Measurements from ENCODE around the gene FAM228B. TPM values are rescaled to one million over a fixed set of nuclear protein-coding genes. Genes with fewer than 3 reads are reported as not detected.
"Not testable (repeated sequence)": the region's sequence is repeated elsewhere in the genome, so short reads cannot be mapped to it uniquely, and the experiment has no call there.

The FAM228B gene
- total RNA-seq, 4 donors from 2014 or later = 3.0 to 6.7 (median 4.3) TPM

DNA sequence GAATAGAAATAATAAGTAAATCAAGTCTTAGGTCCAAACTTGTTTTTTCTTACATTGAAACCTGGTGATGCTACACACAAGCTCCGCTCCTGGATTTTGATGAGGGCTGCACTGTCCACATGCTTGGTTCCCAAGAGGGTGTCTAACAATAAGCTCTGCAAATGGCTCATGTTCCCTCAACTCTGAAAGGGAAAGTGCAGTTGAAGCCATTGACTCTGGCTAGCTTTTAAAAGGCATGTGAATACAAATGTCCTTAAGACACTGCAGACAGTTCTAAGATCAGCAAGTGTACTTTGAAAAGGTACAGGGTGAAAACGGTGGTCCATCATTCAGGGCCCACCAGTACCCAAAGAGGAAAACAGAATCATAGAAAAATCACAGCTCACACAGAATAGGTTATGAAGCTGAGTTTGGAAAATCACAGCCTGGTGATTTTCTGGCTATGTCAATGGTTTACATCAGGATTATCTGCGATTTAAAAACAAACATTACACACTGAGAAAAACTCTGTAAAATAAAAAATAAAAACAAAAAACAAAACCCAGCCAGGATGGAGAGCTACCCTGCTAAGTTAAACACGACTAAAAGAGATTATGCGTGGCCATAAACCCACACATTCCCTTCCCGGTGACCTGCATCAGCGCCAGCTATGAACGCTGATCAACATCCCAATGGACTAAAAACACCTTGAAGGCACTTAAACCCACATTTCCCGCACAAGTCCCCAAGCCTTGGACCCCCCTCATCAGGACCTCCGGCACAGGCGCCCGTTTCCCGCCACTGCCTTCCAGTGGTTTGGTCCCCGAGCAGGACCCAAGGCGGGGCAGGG, 689 bp upstream of the FAM228B start:
- intact Hi-C loops (cut with DNase I; ENCODE audit: low total_unique reads) = loop anchor here (2.0 kb wide), 3 partner anchors 38 to 76 kb away; partner anchors contain the start of genes SF3B6, TP53I3 and WDCP
- ATAC-seq (no peak), DNase-seq (no peak)
- Histone ChIP-seq H3K27ac (peak overlapping the region; percentile 86 to 93 (median 91)), H3K9me3 (no peaks in the 10 kb centered on the region), H3K4me3 (peak overlapping the region; percentile 80 to 94 (median 84)), H3K27me3 (no peaks in the 10 kb centered on the region), H3K36me3 (no peaks in the 10 kb centered on the region), H3K4me1 (peaks cover 11 to 17% of the 10 kb centered on the region in 2 donors)
- in situ Hi-C loops (cut with MboI; ENCODE audit: low sequenced_read_pairs in 4 of 4) = loop anchor here in 1 of 4 donors (10.0 kb wide), 1 partner anchor 78 kb away; the partner anchor contains the start of genes FKBP1B and WDCP
- TF ChIP-seq POLR2A (IDR thresholded peaks at IDR 0.05) = no peak
- TF ChIP-seq, protein P1, sequence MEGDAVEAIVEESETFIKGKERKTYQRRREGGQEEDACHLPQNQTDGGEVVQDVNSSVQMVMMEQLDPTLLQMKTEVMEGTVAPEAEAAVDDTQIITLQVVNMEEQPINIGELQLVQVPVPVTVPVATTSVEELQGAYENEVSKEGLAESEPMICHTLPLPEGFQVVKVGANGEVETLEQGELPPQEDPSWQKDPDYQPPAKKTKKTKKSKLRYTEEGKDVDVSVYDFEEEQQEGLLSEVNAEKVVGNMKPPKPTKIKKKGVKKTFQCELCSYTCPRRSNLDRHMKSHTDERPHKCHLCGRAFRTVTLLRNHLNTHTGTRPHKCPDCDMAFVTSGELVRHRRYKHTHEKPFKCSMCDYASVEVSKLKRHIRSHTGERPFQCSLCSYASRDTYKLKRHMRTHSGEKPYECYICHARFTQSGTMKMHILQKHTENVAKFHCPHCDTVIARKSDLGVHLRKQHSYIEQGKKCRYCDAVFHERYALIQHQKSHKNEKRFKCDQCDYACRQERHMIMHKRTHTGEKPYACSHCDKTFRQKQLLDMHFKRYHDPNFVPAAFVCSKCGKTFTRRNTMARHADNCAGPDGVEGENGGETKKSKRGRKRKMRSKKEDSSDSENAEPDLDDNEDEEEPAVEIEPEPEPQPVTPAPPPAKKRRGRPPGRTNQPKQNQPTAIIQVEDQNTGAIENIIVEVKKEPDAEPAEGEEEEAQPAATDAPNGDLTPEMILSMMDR (IDR thresholded peaks at IDR 0.05 in 4 of 5, conservative IDR thresholded peaks at IDR 0.05 in 1 of 5) = no peak

GRCh38 chr2:24123922-24124580, 782 bp downstream of the FAM228B start:
- Histone ChIP-seq H3K4me3 (peak overlapping the region; percentile 80 to 94 (median 84)), H3K9me3 (no peaks in the 10 kb centered on the region), H3K27ac (peak overlapping the region; percentile 86 to 93 (median 91)), H3K4me1 (peaks cover 11 to 17% of the 10 kb centered on the region in 2 donors), H3K36me3 (no peaks in the 10 kb centered on the region), H3K27me3 (no peaks in the 10 kb centered on the region)
- ATAC-seq = peak; percentile 37 to 65
- in situ Hi-C loops (cut with MboI; ENCODE audit: low sequenced_read_pairs in 4 of 4) = loop anchor here in 1 of 4 donors (10.0 kb wide), 1 partner anchor 79 kb away; the partner anchor contains the start of genes FKBP1B and WDCP
- DNase-seq = no peak
- intact Hi-C loops (cut with DNase I; ENCODE audit: low total_unique reads) = loop anchor here (2.0 kb wide), 3 partner anchors 39 to 77 kb away; partner anchors contain the start of genes SF3B6, TP53I3 and WDCP
- TF ChIP-seq, protein P1 (IDR thresholded peaks at IDR 0.05 in 4 of 5, conservative IDR thresholded peaks at IDR 0.05 in 1 of 5) = no peak

DNA sequence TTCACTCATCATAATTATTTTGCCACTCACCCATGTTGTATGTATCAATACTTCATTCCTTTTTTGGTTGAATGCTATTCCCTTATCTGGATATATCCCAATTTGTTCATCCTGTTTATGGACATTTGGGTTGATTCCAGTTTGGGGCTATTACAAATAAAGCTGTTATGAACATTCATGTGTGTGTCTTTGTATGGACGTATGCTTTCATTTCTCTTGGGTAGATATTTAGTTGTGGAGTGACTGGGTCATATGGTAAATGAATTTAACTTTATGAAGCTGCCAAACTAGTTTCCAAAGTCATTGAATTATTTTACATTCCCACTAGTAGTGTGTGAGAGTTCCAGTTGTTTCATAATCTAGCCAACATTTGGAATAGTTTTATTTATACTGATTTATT, 2.7 kb downstream of the FAM228B start:
- TF ChIP-seq, protein P1 (IDR thresholded peaks at IDR 0.05 in 4 of 5, conservative IDR thresholded peaks at IDR 0.05 in 1 of 5) = no peak
- TF ChIP-seq POLR2A (IDR thresholded peaks at IDR 0.05) = no peak
- Histone ChIP-seq H3K36me3 (no peaks in the 10 kb centered on the region), H3K27me3 (no peaks in the 10 kb centered on the region), H3K9me3 (no peaks in the 10 kb centered on the region), H3K4me1 (peaks cover 11 to 17% of the 10 kb centered on the region in 2 donors), H3K4me3 (no peak overlapping the region), H3K27ac (no peak overlapping the region)
- ATAC-seq (no peak), DNase-seq (no peak)
- intact Hi-C loops (cut with DNase I; ENCODE audit: low total_unique reads) = no loop called here
- in situ Hi-C loops (cut with MboI; ENCODE audit: low sequenced_read_pairs in 4 of 4) = loop anchor here in 1 of 4 donors (10.0 kb wide), 1 partner anchor 81 kb away; the partner anchor contains the start of genes FKBP1B and WDCP

DNA sequence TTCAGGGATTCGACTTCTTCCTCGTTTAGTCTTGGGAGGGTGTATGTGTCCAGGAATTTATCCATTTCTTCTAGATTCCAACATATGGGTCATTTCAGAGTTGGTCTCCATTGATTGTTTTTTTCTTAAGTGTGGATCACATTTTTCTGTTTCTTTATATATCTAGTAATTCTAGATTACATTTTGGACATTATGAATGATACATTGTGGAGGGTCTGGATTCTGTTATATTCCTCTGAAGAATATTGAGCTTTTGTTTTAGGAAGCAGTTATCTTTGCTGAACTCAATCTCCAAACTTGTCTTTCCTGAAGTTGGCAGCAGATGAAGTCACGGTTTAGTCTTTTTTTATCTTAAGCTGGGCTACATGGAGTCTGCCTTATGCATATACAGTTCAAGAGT, 9.3 kb downstream of the FAM228B start:
- Histone ChIP-seq H3K4me3 (no peak overlapping the region), H3K9me3 (no peaks in the 10 kb centered on the region), H3K27me3 (no peaks in the 10 kb centered on the region), H3K36me3 (no peaks in the 10 kb centered on the region), H3K4me1 (peaks cover 0 to 5% of the 10 kb centered on the region in 2 donors), H3K27ac (no peak overlapping the region)
- intact Hi-C loops (cut with DNase I; ENCODE audit: low total_unique reads) (no loop called here), in situ Hi-C loops (cut with MboI; ENCODE audit: low sequenced_read_pairs in 4 of 4) (no loop called here)
- DNase-seq = no peak
- no peak for TF ChIP-seq POLR2A (IDR thresholded peaks at IDR 0.05)
- TF ChIP-seq, protein P1 (IDR thresholded peaks at IDR 0.05 in 4 of 5, conservative IDR thresholded peaks at IDR 0.05 in 1 of 5) = no peak
- no peak for ATAC-seq

DNA sequence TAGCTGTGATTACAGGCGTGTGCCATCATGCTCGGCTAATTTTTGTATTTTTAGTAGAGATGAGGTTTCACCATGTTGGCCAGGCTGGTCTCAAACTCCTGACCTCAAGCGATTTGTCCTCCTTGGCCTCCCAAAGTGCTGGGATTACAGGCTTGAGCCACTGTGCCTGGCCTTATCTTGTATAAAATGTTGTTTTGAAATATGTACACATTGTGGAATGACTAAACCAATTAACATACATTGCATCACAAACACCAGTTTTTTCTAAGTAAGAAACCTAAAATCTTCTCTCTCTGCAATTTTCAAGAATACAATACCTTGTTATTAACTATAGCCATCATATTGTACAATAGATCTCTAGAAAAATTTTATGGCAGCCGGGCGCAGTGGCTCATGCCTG, 17.0 kb downstream of the FAM228B start:
- DNase-seq; in situ Hi-C loops (cut with MboI; ENCODE audit: low sequenced_read_pairs in 4 of 4); H3K27me3 ChIP-seq; ATAC-seq; H3K4me1 ChIP-seq; H3K4me3 ChIP-seq; H3K27ac ChIP-seq; H3K9me3 ChIP-seq; H3K36me3 ChIP-seq; intact Hi-C loops (cut with DNase I; ENCODE audit: low total_unique reads): not testable (repeated sequence)

Measured in gastrocnemius medialis (tissue), 4 donors.